ENCODE results near the gene RNF212B. TPM values are rescaled to one million over a fixed set of nuclear protein-coding genes. Genes with fewer than 3 reads are reported as not detected.

The RNF212B gene
- total and polyA plus RNA-seq, 2 donors (not counting 1 experiment from before 2014, with no cell fraction given), result not detected

DNA sequence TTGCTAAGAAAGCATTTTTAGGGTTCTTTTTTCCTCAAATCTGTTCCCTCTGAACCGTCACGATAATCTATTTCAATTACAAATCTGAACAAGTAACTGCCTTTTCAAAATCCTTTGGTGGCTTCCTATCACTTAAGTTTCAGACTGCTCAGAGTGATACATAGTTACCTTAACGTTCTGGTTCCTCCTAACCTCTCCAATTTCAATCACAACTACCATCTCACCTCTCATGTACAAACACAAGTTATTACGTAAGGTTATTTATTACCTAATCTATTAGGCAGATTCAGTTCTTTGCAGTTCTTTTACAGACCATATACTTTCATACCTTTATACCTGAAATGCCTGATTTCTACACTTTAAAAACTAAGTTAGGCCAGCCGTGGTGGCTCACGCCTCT is 12.1 kb downstream of the RNF212B start:
- Histone ChIP-seq H4K20me1 (ENCODE audit: control insufficient read depth, extremely low read depth, insufficient read depth, low read length) (no peaks in the 10 kb centered on the region), H2AFZ (ENCODE audit: low read length) (no peak overlapping the region), H3K4me1 (ENCODE audit: control insufficient read depth, extremely low read depth, insufficient read depth, low read length) (no peaks in the 10 kb centered on the region), H3K79me2 (ENCODE audit: control insufficient read depth, insufficient read depth, low read length) (no peaks in the 10 kb centered on the region), H3K27ac (ENCODE audit: insufficient read depth, low read length) (no peak overlapping the region), H3K4me2 (ENCODE audit: extremely low read depth, insufficient read depth, low read length) (no peak overlapping the region), H3K4me3 (replicated peaks in 1 of 4; ENCODE audit: control extremely low read depth in 1 of 4, insufficient read depth in 1 of 4, low read depth in 3 of 4, low read length in 4 of 4) (no peak overlapping the region), H3K36me3 (ENCODE audit: control insufficient read depth, insufficient read depth, low read length) (no peaks in the 10 kb centered on the region), H3K9ac (ENCODE audit: insufficient read depth, low read length) (no peak overlapping the region), H3K27me3 (ENCODE audit: control insufficient read depth, insufficient read depth, low read length) (no peaks in the 10 kb centered on the region), H3K9me3 (ENCODE audit: control insufficient read depth, insufficient read depth, low read depth, low read length) (no peaks in the 10 kb centered on the region)
- no peak for DNase-seq (ENCODE audit: low read depth in 2 of 2)
- TF ChIP-seq, protein P1, sequence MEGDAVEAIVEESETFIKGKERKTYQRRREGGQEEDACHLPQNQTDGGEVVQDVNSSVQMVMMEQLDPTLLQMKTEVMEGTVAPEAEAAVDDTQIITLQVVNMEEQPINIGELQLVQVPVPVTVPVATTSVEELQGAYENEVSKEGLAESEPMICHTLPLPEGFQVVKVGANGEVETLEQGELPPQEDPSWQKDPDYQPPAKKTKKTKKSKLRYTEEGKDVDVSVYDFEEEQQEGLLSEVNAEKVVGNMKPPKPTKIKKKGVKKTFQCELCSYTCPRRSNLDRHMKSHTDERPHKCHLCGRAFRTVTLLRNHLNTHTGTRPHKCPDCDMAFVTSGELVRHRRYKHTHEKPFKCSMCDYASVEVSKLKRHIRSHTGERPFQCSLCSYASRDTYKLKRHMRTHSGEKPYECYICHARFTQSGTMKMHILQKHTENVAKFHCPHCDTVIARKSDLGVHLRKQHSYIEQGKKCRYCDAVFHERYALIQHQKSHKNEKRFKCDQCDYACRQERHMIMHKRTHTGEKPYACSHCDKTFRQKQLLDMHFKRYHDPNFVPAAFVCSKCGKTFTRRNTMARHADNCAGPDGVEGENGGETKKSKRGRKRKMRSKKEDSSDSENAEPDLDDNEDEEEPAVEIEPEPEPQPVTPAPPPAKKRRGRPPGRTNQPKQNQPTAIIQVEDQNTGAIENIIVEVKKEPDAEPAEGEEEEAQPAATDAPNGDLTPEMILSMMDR (conservative IDR thresholded peaks at IDR 0.05 in 1 of 2, IDR thresholded peaks at IDR 0.05 in 1 of 2; ENCODE audit: low read depth in 1 of 2, low read length in 2 of 2), result no peak
- no peak for TF ChIP-seq EZH2 (IDR thresholded peaks at IDR 0.05; ENCODE audit: low read length, missing control alignments)

DNA sequence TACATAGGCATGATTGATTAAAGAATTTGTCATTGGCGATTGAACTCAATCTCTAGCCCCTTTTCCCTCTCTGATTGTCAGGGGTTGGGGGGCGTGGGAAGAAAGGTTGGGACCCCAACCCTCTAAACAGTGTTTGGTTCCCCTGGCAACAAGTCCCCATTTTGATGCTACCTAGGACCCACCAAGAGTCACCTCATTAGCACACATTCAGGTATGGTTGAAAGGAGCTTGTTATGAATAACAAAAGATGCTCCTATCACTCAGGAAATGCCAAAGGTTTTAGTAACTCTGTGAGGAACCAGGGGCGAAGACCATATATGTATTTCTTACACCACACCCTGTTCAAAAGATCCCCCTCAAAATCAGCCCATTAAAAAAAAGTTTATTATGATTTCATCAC is 14.3 kb downstream of the RNF212B start:
- H3K79me2 ChIP-seq (ENCODE audit: control insufficient read depth, insufficient read depth, low read length), result no peaks in the 10 kb centered on the region
- H3K27me3 ChIP-seq (ENCODE audit: control insufficient read depth, insufficient read depth, low read length), result no peaks in the 10 kb centered on the region
- no peak overlapping the region for H3K4me2 ChIP-seq (ENCODE audit: extremely low read depth, insufficient read depth, low read length)
- no peaks in the 10 kb centered on the region for H4K20me1 ChIP-seq (ENCODE audit: control insufficient read depth, extremely low read depth, insufficient read depth, low read length)
- no peak for DNase-seq (ENCODE audit: low read depth in 2 of 2)
- no peak overlapping the region for H2AFZ ChIP-seq (ENCODE audit: low read length)
- H3K4me3 ChIP-seq (replicated peaks in 1 of 4; ENCODE audit: control extremely low read depth in 1 of 4, insufficient read depth in 1 of 4, low read depth in 3 of 4, low read length in 4 of 4), result no peak overlapping the region
- H3K4me1 ChIP-seq (ENCODE audit: control insufficient read depth, extremely low read depth, insufficient read depth, low read length), result no peaks in the 10 kb centered on the region
- no peak for TF ChIP-seq EZH2 (IDR thresholded peaks at IDR 0.05; ENCODE audit: low read length, missing control alignments)
- TF ChIP-seq, protein P1 (conservative IDR thresholded peaks at IDR 0.05 in 1 of 2, IDR thresholded peaks at IDR 0.05 in 1 of 2; ENCODE audit: low read depth in 1 of 2, low read length in 2 of 2), result no peak
- no peak overlapping the region for H3K9ac ChIP-seq (ENCODE audit: insufficient read depth, low read length)
- no peaks in the 10 kb centered on the region for H3K36me3 ChIP-seq (ENCODE audit: control insufficient read depth, insufficient read depth, low read length)
- H3K9me3 ChIP-seq (ENCODE audit: control insufficient read depth, insufficient read depth, low read depth, low read length), result no peaks in the 10 kb centered on the region
- no peak overlapping the region for H3K27ac ChIP-seq (ENCODE audit: insufficient read depth, low read length)

DNA sequence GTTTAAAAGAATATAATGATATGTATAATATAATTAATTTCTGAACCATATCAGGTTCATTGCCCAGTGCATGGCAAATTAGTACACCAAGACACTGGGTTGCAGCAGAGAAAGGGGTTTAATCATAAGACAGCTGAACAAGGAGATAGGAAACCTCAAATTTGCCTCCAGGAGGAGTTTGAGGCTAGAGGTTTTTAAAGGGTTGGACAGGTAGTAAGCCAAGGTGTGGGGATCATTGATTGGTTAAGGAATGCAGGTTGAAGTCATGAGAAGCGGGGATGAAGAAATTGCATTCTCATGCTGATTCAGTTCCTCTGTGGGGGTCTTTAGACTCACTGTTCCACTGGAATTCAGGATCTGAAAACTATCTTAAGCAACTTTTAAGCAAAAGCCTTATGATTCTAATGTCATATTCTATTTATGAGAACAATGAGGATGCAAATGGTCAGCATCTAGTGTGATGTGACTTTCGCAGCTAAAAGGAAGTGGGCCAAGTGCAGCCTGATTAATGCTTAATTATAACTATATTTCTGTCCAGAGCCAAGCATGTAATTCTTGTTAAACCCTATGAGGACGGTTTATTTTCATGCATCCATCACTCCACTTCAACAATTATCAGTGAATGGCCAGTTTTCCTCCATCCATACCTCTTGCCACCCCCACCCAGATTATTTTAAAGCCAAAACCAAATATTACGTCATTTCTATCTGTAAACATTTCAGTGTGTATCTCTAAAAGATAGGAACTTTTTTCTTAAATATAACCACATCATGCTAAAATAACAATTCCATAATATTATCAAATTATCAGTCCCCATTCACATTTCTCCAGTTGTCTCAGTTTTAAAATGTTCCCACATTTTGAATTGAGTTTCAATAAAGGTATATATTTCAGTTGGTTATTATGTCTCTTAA is 14.9 kb downstream of the RNF212B start:
- TF ChIP-seq, protein P1 (conservative IDR thresholded peaks at IDR 0.05 in 1 of 2, IDR thresholded peaks at IDR 0.05 in 1 of 2; ENCODE audit: low read depth in 1 of 2, low read length in 2 of 2), result no peak
- TF ChIP-seq EZH2 (IDR thresholded peaks at IDR 0.05; ENCODE audit: low read length, missing control alignments), result no peak
- H3K4me1 ChIP-seq (ENCODE audit: control insufficient read depth, extremely low read depth, insufficient read depth, low read length), result no peaks in the 10 kb centered on the region
- no peaks in the 10 kb centered on the region for H3K9me3 ChIP-seq (ENCODE audit: control insufficient read depth, insufficient read depth, low read depth, low read length)
- no peaks in the 10 kb centered on the region for H3K36me3 ChIP-seq (ENCODE audit: control insufficient read depth, insufficient read depth, low read length)
- H3K9ac ChIP-seq (ENCODE audit: insufficient read depth, low read length), result no peak overlapping the region
- H3K27me3 ChIP-seq (ENCODE audit: control insufficient read depth, insufficient read depth, low read length), result no peaks in the 10 kb centered on the region
- no peaks in the 10 kb centered on the region for H4K20me1 ChIP-seq (ENCODE audit: control insufficient read depth, extremely low read depth, insufficient read depth, low read length)
- H3K27ac ChIP-seq (ENCODE audit: insufficient read depth, low read length), result no peak overlapping the region
- no peak overlapping the region for H3K4me3 ChIP-seq (replicated peaks in 1 of 4; ENCODE audit: control extremely low read depth in 1 of 4, insufficient read depth in 1 of 4, low read depth in 3 of 4, low read length in 4 of 4)
- no peak overlapping the region for H2AFZ ChIP-seq (ENCODE audit: low read length)
- no peaks in the 10 kb centered on the region for H3K79me2 ChIP-seq (ENCODE audit: control insufficient read depth, insufficient read depth, low read length)
- DNase-seq (ENCODE audit: low read depth in 2 of 2), result no peak
- H3K4me2 ChIP-seq (ENCODE audit: extremely low read depth, insufficient read depth, low read length), result no peak overlapping the region

Data from fibroblast of lung (primary cell).